Measurements from ENCODE around the gene DNER.

DNER gene

DNA sequence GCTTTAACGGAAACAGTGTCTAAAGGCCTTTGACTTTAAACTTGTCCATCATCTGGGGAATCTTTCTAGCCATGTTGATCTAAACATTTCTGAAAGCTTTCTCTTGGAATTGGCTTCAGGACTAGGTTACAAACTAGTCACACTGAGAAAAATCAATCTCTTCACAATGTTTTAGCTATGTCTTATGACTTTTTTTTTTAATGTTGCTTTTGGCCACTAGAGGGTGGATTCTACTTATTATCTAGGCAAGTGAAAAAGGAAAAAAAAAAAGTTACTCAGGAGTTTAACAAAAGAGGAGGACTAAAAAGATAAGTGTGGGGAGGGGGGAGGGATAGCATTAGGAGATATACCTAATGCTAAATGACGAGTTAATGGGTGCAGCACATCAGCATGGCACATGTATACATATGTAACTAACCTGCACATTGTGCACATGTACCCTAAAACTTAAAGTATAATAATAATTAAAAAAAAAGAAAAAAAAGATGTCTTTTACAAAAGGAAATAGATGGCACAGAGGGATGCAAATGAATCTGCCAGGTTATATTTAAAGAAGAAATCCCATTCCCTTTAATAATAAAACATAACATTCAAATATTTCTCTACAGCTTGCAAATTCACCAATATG, 282.9 kb downstream of the DNER start:
- Histone ChIP-seq H3K4me3 (IDR thresholded peaks at IDR 0.05; ENCODE audit: insufficient read depth, low read depth, low read length) (no peak overlapping the region), H3K27me3 (ENCODE audit: insufficient read depth, low read depth) (no peaks in the 10 kb centered on the region), H3K27ac (no peak overlapping the region), H3K36me3 (ENCODE audit: insufficient read depth) (no peaks in the 10 kb centered on the region), H4K20me1 (ENCODE audit: insufficient read depth) (no peaks in the 10 kb centered on the region), H3K4me2 (no peak overlapping the region), H2AFZ (ENCODE audit: low read depth) (no peak overlapping the region), H3K4me1 (ENCODE audit: low read depth, poor library complexity, severe bottlenecking) (no peaks in the 10 kb centered on the region), H3K79me2 (ENCODE audit: insufficient read depth, low read depth) (no peaks in the 10 kb centered on the region), H3K9ac (no peak overlapping the region)
- TF ChIP-seq, protein P1, sequence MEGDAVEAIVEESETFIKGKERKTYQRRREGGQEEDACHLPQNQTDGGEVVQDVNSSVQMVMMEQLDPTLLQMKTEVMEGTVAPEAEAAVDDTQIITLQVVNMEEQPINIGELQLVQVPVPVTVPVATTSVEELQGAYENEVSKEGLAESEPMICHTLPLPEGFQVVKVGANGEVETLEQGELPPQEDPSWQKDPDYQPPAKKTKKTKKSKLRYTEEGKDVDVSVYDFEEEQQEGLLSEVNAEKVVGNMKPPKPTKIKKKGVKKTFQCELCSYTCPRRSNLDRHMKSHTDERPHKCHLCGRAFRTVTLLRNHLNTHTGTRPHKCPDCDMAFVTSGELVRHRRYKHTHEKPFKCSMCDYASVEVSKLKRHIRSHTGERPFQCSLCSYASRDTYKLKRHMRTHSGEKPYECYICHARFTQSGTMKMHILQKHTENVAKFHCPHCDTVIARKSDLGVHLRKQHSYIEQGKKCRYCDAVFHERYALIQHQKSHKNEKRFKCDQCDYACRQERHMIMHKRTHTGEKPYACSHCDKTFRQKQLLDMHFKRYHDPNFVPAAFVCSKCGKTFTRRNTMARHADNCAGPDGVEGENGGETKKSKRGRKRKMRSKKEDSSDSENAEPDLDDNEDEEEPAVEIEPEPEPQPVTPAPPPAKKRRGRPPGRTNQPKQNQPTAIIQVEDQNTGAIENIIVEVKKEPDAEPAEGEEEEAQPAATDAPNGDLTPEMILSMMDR (conservative IDR thresholded peaks at IDR 0.05; ENCODE audit: low read depth, low read length), result peak; percentile 51

DNA sequence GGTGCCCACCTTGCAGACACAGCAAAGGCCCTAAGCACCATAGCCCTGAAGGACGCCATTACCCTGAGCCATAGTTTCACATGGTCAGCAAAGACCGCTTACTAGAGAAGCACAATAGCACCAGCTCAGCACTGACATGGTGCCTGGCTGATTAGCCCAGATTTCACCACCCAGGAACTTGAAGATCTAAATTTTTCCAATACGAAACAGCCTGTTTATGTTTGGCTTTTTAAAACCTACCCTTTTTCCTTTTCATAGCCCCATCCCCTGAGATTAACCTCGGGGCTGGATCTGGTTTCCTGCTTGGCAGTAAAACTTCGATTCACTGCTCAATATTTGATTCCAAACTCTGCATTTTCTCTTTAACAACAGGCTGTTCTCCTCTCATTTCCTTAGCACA, 284.8 kb downstream of the DNER start:
- Histone ChIP-seq H3K27ac (no peak overlapping the region), H3K9ac (no peak overlapping the region), H3K79me2 (ENCODE audit: insufficient read depth, low read depth) (no peaks in the 10 kb centered on the region), H3K4me1 (ENCODE audit: low read depth, poor library complexity, severe bottlenecking) (no peaks in the 10 kb centered on the region), H3K27me3 (ENCODE audit: insufficient read depth, low read depth) (no peaks in the 10 kb centered on the region), H3K4me2 (no peak overlapping the region), H4K20me1 (ENCODE audit: insufficient read depth) (no peaks in the 10 kb centered on the region), H2AFZ (ENCODE audit: low read depth) (no peak overlapping the region), H3K4me3 (IDR thresholded peaks at IDR 0.05; ENCODE audit: insufficient read depth, low read depth, low read length) (no peak overlapping the region), H3K36me3 (ENCODE audit: insufficient read depth) (no peaks in the 10 kb centered on the region)
- TF ChIP-seq, protein P1 (conservative IDR thresholded peaks at IDR 0.05; ENCODE audit: low read depth, low read length), result no peak

GRCh38 chr2:229426464-229426863, 287.9 kb downstream of the DNER start:
- Histone ChIP-seq H3K27me3 (ENCODE audit: insufficient read depth, low read depth) (no peaks in the 10 kb centered on the region), H3K27ac (no peak overlapping the region), H3K4me2 (no peak overlapping the region), H3K4me1 (ENCODE audit: low read depth, poor library complexity, severe bottlenecking) (no peaks in the 10 kb centered on the region), H3K79me2 (ENCODE audit: insufficient read depth, low read depth) (no peaks in the 10 kb centered on the region), H3K9ac (no peak overlapping the region), H4K20me1 (ENCODE audit: insufficient read depth) (no peaks in the 10 kb centered on the region), H3K36me3 (ENCODE audit: insufficient read depth) (no peaks in the 10 kb centered on the region), H3K4me3 (IDR thresholded peaks at IDR 0.05; ENCODE audit: insufficient read depth, low read depth, low read length) (no peak overlapping the region), H2AFZ (ENCODE audit: low read depth) (no peak overlapping the region)
- TF ChIP-seq, protein P1 (conservative IDR thresholded peaks at IDR 0.05; ENCODE audit: low read depth, low read length), result no peak

GRCh38 chr2:229425598-229425997, 288.8 kb downstream of the DNER start:
- Histone ChIP-seq H3K9ac (no peak overlapping the region), H3K4me1 (ENCODE audit: low read depth, poor library complexity, severe bottlenecking) (no peaks in the 10 kb centered on the region), H3K4me2 (no peak overlapping the region), H3K36me3 (ENCODE audit: insufficient read depth) (no peaks in the 10 kb centered on the region), H3K27me3 (ENCODE audit: insufficient read depth, low read depth) (no peaks in the 10 kb centered on the region), H3K79me2 (ENCODE audit: insufficient read depth, low read depth) (no peaks in the 10 kb centered on the region), H3K27ac (no peak overlapping the region), H3K4me3 (IDR thresholded peaks at IDR 0.05; ENCODE audit: insufficient read depth, low read depth, low read length) (no peak overlapping the region), H4K20me1 (ENCODE audit: insufficient read depth) (no peaks in the 10 kb centered on the region), H2AFZ (ENCODE audit: low read depth) (no peak overlapping the region)
- TF ChIP-seq, protein P1 (conservative IDR thresholded peaks at IDR 0.05; ENCODE audit: low read depth, low read length), result no peak
